Naive thymus-derived CD4-positive, alpha-beta T cell (primary cell): ENCODE measurements around the gene SH3D21. TPM values are rescaled to one million over a fixed set of nuclear protein-coding genes. Genes with fewer than 3 reads are reported as not detected.
A peak's percentile ranks its signal among the peaks of the same experiment; 100 is the strongest.

ENCODE experiments used
- ATAC-seq: fragments of 150-1000 bp; cut with Tn5 transposase; 2 replicates; pipeline ENCODE4 v1.10.0; 2021; ENCODE audit warnings: mild to moderate bottlenecking, moderate library complexity
- CTCF ChIA-PET: fragments of 350-600 bp; sonication (Branson Sonifier 250); formaldehyde crosslinking; loops from one replicate; lab custom pipeline; 2021; ENCODE audit warnings: antibody characterized with exemption; lab: Charles Lee
- POLR2A ChIA-PET: fragments of 350-600 bp; sonication (Branson Sonifier 250); formaldehyde crosslinking; loops from one replicate; lab custom pipeline; 2021; ENCODE audit warnings: antibody characterized with exemption, inconsistent platforms; lab: Charles Lee
- DNase-seq, 9 donors: peaks; one replicate each; pipeline versions ENCODE4 v3.0.0 to v3.0.0-alpha.2; 2020 to 2022; ENCODE audit warnings: mixed read lengths in 1 of 9
- H3K27ac ChIP-seq: one replicate; pipeline ENCODE4 v1.7.0; 2013; ENCODE audit warnings: mild to moderate bottlenecking, low read depth, low read length, moderate library complexity
- H3K27me3 ChIP-seq, 2 donors: one replicate each; pipeline ENCODE4 v1.7.0; 2013; ENCODE audit warnings: low read length in 2 of 2, mild to moderate bottlenecking in 2 of 2, moderate library complexity in 2 of 2; ENCODE audit not compliant: control insufficient read depth in 2 of 2, insufficient read depth in 2 of 2
- H3K36me3 ChIP-seq, 3 experiments: 1 replicate in 2 of 3; 2 replicates in 1 of 3; pipeline ENCODE4 v1.7.0; 2013; ENCODE audit warnings: low read length in 3 of 3, mild to moderate bottlenecking in 3 of 3, moderate library complexity in 1 of 3; ENCODE audit not compliant: insufficient read depth in 3 of 3, control insufficient read depth in 2 of 3
- H3K4me1 ChIP-seq, 2 donors: one replicate each; pipeline ENCODE4 v1.7.0; 2013; ENCODE audit warnings: low read length in 2 of 2, mild to moderate bottlenecking in 2 of 2, moderate library complexity in 1 of 2; ENCODE audit not compliant: control insufficient read depth in 2 of 2, insufficient read depth in 2 of 2
- H3K4me3 ChIP-seq: 2 replicates; pipeline ENCODE4 v1.7.0; 2013; ENCODE audit warnings: mild to moderate bottlenecking, low read length
- H3K9me3 ChIP-seq, 3 experiments: 1 replicate in 2 of 3; 2 replicates in 1 of 3; pipeline ENCODE4 v1.7.0; 2013; ENCODE audit warnings: low read length in 3 of 3; ENCODE audit not compliant: control insufficient read depth in 2 of 3
- H3K27ac Mint-ChIP-seq, 9 donors: one replicate each; pipeline ENCODE4 v1.8.0; 2020 to 2022; ENCODE audit warnings: mixed read lengths in 9 of 9, mild to moderate bottlenecking in 8 of 9, moderate library complexity in 5 of 9, inconsistent platforms in 2 of 9
- H3K27me3 Mint-ChIP-seq, 5 donors: one replicate each; pipeline ENCODE4 v1.8.0; 2021 to 2022; ENCODE audit warnings: mixed read lengths in 5 of 5, mild to moderate bottlenecking in 1 of 5
- H3K36me3 Mint-ChIP-seq, 5 donors: one replicate each; pipeline ENCODE4 v1.8.0; 2020 to 2022; ENCODE audit warnings: mixed read lengths in 5 of 5, mild to moderate bottlenecking in 3 of 5, inconsistent platforms in 1 of 5
- H3K4me1 Mint-ChIP-seq, 7 donors: one replicate each; pipeline ENCODE4 v1.8.0; 2020 to 2022; ENCODE audit warnings: mixed read lengths in 7 of 7, mild to moderate bottlenecking in 3 of 7, inconsistent platforms in 1 of 7
- H3K4me3 Mint-ChIP-seq, 10 donors: one replicate each; pipeline ENCODE4 v1.8.0; 2020 to 2022; ENCODE audit warnings: mild to moderate bottlenecking in 10 of 10, mixed read lengths in 10 of 10, moderate library complexity in 6 of 10, inconsistent platforms in 2 of 10
- H3K9me3 Mint-ChIP-seq, 11 donors: one replicate each; pipeline ENCODE4 v1.8.0; 2020 to 2022; ENCODE audit warnings: mixed read lengths in 11 of 11, mild to moderate bottlenecking in 4 of 11, inconsistent platforms in 1 of 11, moderate library complexity in 1 of 11
- intact Hi-C, 2 donors: fragments of 100-400 bp; cut with micrococcal nuclease; formaldehyde crosslinking; loops; one replicate each; pipeline ENCODE4 v1.15.1; 2023
- polyA plus RNA-seq, 2 donors: library from polyadenylated mRNA; unstranded; fragments of 300-500 nt; fragmentation: Illumina TruSeq; gene quantifications; one replicate each; pipeline ENCODE4 v1.2.3, GENCODE V29; 2021
- total RNA-seq, 6 experiments: library from RNA in 5 of 6; stranded (reverse) in 5 of 6; gene quantifications; 1 replicate in 5 of 6; 2 replicates in 1 of 6; pipeline ENCODE4 v1.2.3 and lab custom pipeline; 2021 to 2026

Gene SH3D21
- total and polyA plus RNA-seq, 7 experiments from 2014 or later: 0.17 to 21.7 (median 3.0) TPM

DNA sequence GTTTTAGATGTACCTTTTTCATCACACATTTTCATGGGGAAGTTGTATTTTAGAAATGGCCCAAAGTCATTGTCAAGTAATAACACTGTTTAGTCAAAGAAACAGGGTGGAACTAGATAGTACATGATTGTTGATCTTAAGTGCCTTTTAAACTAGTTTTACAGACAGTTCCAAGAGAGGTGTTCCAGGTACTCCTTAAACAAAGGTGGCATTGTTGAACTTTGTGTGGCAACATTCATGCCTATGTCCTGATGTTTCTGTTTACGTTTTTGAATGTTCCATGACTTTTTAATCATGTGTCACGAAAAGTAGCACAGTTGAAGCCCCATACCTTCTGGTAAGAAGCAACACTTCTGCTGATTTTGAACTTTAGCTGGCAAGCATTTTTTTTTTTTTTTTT is 9.1 kb upstream of the SH3D21 start:
- ATAC-seq (no peak), DNase-seq (no peak)
- Mint-ChIP-seq H3K4me1 (peaks cover 0 to 12% (median 5%) of the 10 kb centered on the region in 7 donors), H3K27me3 (no peaks in the 10 kb centered on the region), H3K4me3 (no peak overlapping the region), H3K27ac (peak overlapping the region in 3 of 9 donors; percentile 4 to 66 (median 60)), H3K36me3 (peaks cover 8 to 40% (median 27%) of the 10 kb centered on the region in 5 donors), H3K9me3 (peaks cover 0 to 2% (median 0%) of the 10 kb centered on the region in 11 donors)
- Histone ChIP-seq H3K36me3 (peaks cover 9 to 89% (median 35%) of the 10 kb centered on the region in 3 experiments), H3K4me3 (no peak overlapping the region), H3K27me3 (no peaks in the 10 kb centered on the region), H3K4me1 (no peaks in the 10 kb centered on the region), H3K9me3 (no peaks in the 10 kb centered on the region), H3K27ac (no peak overlapping the region)
- CTCF ChIA-PET: no interaction called here
- POLR2A ChIA-PET: no interaction called here
- intact Hi-C loops: no loop called here

DNA sequence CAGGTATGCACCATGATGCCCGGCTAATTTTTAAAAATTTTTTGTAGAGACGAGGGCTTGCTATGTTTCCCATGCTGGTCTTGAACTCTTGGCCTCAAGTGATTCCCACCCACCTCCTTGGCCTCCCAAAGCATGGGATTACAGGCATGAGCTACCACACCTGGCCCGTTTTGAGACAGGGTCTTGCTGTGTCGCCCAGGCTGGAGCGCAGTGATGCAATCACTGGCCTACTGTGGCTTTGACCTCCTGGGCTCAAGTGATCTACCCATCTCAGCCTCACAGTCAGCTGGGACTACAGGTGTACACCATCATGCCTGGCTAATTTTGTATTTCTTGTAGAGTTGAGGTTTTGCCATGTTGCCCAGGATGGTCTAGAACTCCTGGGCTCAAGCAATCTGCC is 7.5 kb upstream of the SH3D21 start:
- Histone ChIP-seq H3K4me3 (no peak overlapping the region), H3K27ac (no peak overlapping the region), H3K36me3 (peaks cover 6 to 88% (median 26%) of the 10 kb centered on the region in 3 experiments), H3K4me1 (no peaks in the 10 kb centered on the region), H3K9me3 (no peaks in the 10 kb centered on the region), H3K27me3 (no peaks in the 10 kb centered on the region)
- no peak overlapping the region for H3K27ac Mint-ChIP-seq
- H3K9me3 Mint-ChIP-seq: no peaks in the 10 kb centered on the region
- H3K36me3 Mint-ChIP-seq: peaks cover 8 to 37% (median 28%) of the 10 kb centered on the region in 5 donors
- ChIA-PET POLR2A (no interaction called here), CTCF (interaction anchor here (0.6 kb wide), 1 partner anchor 1646 kb away, joined by 3 read pairs; no protein-coding TSS in a partner anchor)
- H3K4me3 Mint-ChIP-seq: no peak overlapping the region
- DNase-seq: no peak
- peaks cover 0 to 12% (median 5%) of the 10 kb centered on the region in 7 donors for H3K4me1 Mint-ChIP-seq
- ATAC-seq: no peak
- intact Hi-C loops: no loop called here
- no peaks in the 10 kb centered on the region for H3K27me3 Mint-ChIP-seq

DNA sequence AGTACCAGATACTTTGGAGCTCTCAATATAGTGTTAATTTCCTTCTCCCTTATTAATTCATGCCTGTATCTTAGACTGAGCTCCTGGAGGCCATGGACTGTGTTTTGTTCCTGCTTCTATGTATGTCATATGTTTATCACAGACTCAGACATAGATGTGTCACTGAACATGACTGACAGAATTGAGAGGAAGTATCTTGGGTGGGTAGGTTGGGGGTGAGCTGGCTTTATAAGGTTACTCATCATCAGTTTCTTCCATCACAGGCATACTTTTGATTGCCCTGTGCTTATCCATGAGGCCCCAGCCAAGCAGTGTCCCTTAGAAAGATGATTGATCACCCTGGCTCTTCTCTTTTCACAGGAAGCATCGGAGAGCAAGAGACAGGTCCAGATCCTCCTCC is 5.6 kb upstream of the SH3D21 start:
- POLR2A ChIA-PET: no interaction called here

DNA sequence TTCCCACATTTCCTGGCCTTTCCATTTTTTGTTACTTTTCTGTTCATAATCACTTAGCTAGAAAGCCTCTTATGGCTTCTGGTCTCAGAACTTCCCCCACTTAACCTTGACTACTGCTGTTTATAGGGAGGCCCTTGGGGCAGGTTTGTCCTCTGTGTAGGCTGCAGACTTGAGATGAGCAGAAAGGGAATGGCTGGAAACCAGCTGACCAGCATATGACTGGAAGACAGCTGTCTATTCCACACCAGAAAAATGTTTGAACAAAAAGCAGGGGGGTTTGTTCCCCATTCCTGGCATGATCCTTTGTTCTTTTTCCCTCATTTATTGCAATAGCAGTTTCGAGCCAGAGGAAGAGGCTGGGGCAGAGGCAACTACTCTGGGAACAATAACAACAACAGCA is 4.9 kb upstream of the SH3D21 start:
- peak overlapping the region in 4 of 9 donors; percentile 18 to 58 (median 40) for H3K27ac Mint-ChIP-seq
- no peak overlapping the region for H3K4me3 ChIP-seq
- no peaks in the 10 kb centered on the region for H3K4me1 ChIP-seq
- no peaks in the 10 kb centered on the region for H3K9me3 ChIP-seq
- no peaks in the 10 kb centered on the region for H3K9me3 Mint-ChIP-seq
- H3K27ac ChIP-seq: no peak overlapping the region
- ATAC-seq: no peak
- CTCF ChIA-PET: interaction anchor here (1.2 to 1.6 kb wide), 3 partner anchors 16 to 66 kb away, joined by 3 read pairs; no protein-coding TSS in a partner anchor
- no peaks in the 10 kb centered on the region for H3K27me3 Mint-ChIP-seq
- POLR2A ChIA-PET: no interaction called here
- peaks cover 8 to 30% (median 21%) of the 10 kb centered on the region in 5 donors for H3K36me3 Mint-ChIP-seq
- H3K36me3 ChIP-seq: peaks cover 6 to 73% (median 24%) of the 10 kb centered on the region in 3 experiments
- no peak for DNase-seq
- intact Hi-C loops: no loop called here
- peaks cover 0 to 22% (median 6%) of the 10 kb centered on the region in 7 donors for H3K4me1 Mint-ChIP-seq
- H3K4me3 Mint-ChIP-seq: no peak overlapping the region
- H3K27me3 ChIP-seq: no peaks in the 10 kb centered on the region

More for the DNA sequence above, 5.6 kb upstream of the SH3D21 start:
- Mint-ChIP-seq H3K9me3 (no peaks in the 10 kb centered on the region), H3K4me1 (peaks cover 0 to 19% (median 6%) of the 10 kb centered on the region in 7 donors), H3K27me3 (no peaks in the 10 kb centered on the region), H3K4me3 (peak overlapping the region in 1 of 10 donors; percentile 7), H3K27ac (peak overlapping the region in 7 of 9 donors; percentile 36 to 75 (median 57)), H3K36me3 (peaks cover 8 to 31% (median 21%) of the 10 kb centered on the region in 5 donors)
- Histone ChIP-seq H3K27ac (no peak overlapping the region), H3K9me3 (no peaks in the 10 kb centered on the region), H3K4me3 (no peak overlapping the region), H3K27me3 (no peaks in the 10 kb centered on the region), H3K4me1 (no peaks in the 10 kb centered on the region), H3K36me3 (peaks cover 6 to 77% (median 25%) of the 10 kb centered on the region in 3 experiments)
- ATAC-seq (peak; percentile 77), DNase-seq (no peak)
- CTCF ChIA-PET: interaction anchor here (0.7 to 1.6 kb wide), 4 partner anchors 11 to 67 kb away, joined by 3 to 8 read pairs (median 3); no protein-coding TSS in a partner anchor
- intact Hi-C loops: no loop called here

DNA sequence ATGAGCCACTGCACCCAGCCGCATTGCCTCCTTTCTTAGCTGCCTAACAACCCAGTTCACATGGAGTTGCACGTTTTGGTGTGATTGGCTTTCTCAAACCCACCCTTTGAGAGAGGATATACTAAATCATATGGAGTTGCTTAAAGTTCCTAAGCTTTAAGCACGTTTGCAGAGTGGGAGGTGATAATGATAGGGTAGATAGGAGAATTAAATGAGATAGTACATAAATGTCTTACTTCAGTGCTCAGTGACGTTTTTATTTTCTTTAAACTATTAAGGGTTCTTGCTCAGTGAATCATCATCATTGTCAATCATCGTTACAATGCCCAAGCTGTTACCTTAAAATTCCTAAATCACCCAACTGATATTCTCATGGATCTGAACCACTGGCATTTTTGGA is 2.9 kb upstream of the SH3D21 start:
- ChIA-PET CTCF (interaction anchor here (1.0 kb wide), 1 partner anchor 13 kb away, joined by 3 read pairs; no protein-coding TSS in a partner anchor), POLR2A (no interaction called here)
- peaks cover 0 to 2% (median 0%) of the 10 kb centered on the region in 11 donors for H3K9me3 Mint-ChIP-seq
- Histone ChIP-seq H3K27ac (no peak overlapping the region), H3K27me3 (no peaks in the 10 kb centered on the region), H3K9me3 (no peaks in the 10 kb centered on the region), H3K4me3 (no peak overlapping the region), H3K4me1 (peaks cover 0 to 6% of the 10 kb centered on the region in 2 donors), H3K36me3 (peaks cover 6 to 53% (median 15%) of the 10 kb centered on the region in 3 experiments)
- no peaks in the 10 kb centered on the region for H3K27me3 Mint-ChIP-seq
- ATAC-seq: no peak
- intact Hi-C loops: no loop called here
- peak overlapping the region in 4 of 9 donors; percentile 14 to 59 (median 54) for H3K27ac Mint-ChIP-seq
- H3K4me1 Mint-ChIP-seq: peaks cover 6 to 35% (median 13%) of the 10 kb centered on the region in 7 donors
- peaks cover 4 to 26% (median 17%) of the 10 kb centered on the region in 5 donors for H3K36me3 Mint-ChIP-seq
- no peak overlapping the region for H3K4me3 Mint-ChIP-seq
- no peak for DNase-seq

DNA sequence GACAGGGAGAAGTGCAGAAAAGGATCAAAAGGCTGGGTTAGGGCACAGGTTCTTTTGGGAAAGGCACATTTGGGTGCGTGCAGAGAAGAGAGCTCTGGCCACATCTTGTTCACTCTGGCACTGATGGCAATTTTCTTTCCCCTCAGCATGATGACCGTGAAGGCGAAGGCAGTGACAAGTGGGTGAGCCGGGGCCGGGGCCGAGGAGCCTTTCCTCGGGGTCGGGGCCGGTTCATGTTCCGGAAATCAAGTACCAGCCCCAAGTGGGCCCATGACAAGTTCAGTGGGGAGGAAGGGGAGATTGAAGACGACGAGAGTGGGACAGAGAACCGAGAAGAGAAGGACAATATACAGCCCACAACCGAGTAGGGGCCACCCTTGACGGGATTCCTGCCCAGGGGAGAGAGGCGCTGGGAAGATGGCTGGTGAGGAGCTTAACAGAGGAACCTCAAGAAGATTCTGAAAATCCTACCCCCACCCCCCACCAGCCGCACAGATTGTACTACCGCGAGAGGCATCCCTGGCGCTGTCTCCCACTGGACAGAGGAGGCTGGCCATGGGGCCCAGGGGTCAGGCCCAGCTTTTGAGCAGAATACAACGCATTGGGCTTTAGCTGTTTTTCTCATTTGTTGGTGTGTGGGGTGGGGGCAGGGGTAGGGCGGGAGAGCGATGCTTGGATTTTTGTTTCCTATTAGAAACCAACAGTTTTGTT is 2.4 kb upstream of the SH3D21 start:
- peak overlapping the region in 5 of 9 donors; percentile 32 to 60 (median 56) for H3K27ac Mint-ChIP-seq
- Histone ChIP-seq H3K27ac (no peak overlapping the region), H3K9me3 (no peaks in the 10 kb centered on the region), H3K4me3 (no peak overlapping the region), H3K4me1 (peaks cover 0 to 6% of the 10 kb centered on the region in 2 donors), H3K27me3 (no peaks in the 10 kb centered on the region), H3K36me3 (peaks cover 3 to 47% (median 15%) of the 10 kb centered on the region in 3 experiments)
- DNase-seq (no peak), ATAC-seq (no peak)
- ChIA-PET CTCF (interaction anchor here (1.0 kb wide), 1 partner anchor 13 kb away, joined by 3 read pairs; no protein-coding TSS in a partner anchor), POLR2A (interaction anchor here (0.6 to 0.7 kb wide), 2 partner anchors 731 to 1661 kb away, joined by 3 to 5 read pairs; no protein-coding TSS in a partner anchor)
- peaks cover 6 to 37% (median 13%) of the 10 kb centered on the region in 7 donors for H3K4me1 Mint-ChIP-seq
- H3K27me3 Mint-ChIP-seq: no peaks in the 10 kb centered on the region
- intact Hi-C loops: no loop called here
- H3K9me3 Mint-ChIP-seq: peaks cover 0 to 2% (median 0%) of the 10 kb centered on the region in 11 donors
- H3K36me3 Mint-ChIP-seq: peaks cover 4 to 26% (median 17%) of the 10 kb centered on the region in 5 donors
- peak overlapping the region in 1 of 10 donors; percentile 53 for H3K4me3 Mint-ChIP-seq
